Measurements from ENCODE around the gene ATRNL1.

The ATRNL1 gene

GRCh38 chr10:115660391-115660790 lies 567.2 kb downstream of the ATRNL1 start:
- Histone ChIP-seq H3K27me3 (replicated peaks; ENCODE audit: control insufficient read depth, insufficient read depth, low read length) (no peaks in the 10 kb centered on the region), H3K4me3 (replicated peaks; ENCODE audit: low read depth, low read length) (no peak overlapping the region), H3K36me3 (ENCODE audit: control insufficient read depth, insufficient read depth, low read length) (no peaks in the 10 kb centered on the region)
- no peak for DNase-seq (ENCODE audit: extremely low read depth, insufficient read length)
- no peak for TF ChIP-seq CTCF (IDR thresholded peaks at IDR 0.05; ENCODE audit: insufficient read depth, low read length, poor library complexity, severe bottlenecking)

- H3K4me3 ChIP-seq (replicated peaks; ENCODE audit: low read depth, low read length): no peak overlapping the region
- no peaks in the 10 kb centered on the region for H3K36me3 ChIP-seq (ENCODE audit: control insufficient read depth, insufficient read depth, low read length)
- no peak for TF ChIP-seq CTCF (IDR thresholded peaks at IDR 0.05; ENCODE audit: insufficient read depth, low read length, poor library complexity, severe bottlenecking)
- H3K27me3 ChIP-seq (replicated peaks; ENCODE audit: control insufficient read depth, insufficient read depth, low read length): no peaks in the 10 kb centered on the region
- DNase-seq (ENCODE audit: extremely low read depth, insufficient read length): no peak
Measured at GRCh38 chr10:115662422-115662821, 569.3 kb downstream of the ATRNL1 start.

- DNase-seq (ENCODE audit: extremely low read depth, insufficient read length): no peak
- H3K36me3 ChIP-seq (ENCODE audit: control insufficient read depth, insufficient read depth, low read length): no peaks in the 10 kb centered on the region
- TF ChIP-seq CTCF (IDR thresholded peaks at IDR 0.05; ENCODE audit: insufficient read depth, low read length, poor library complexity, severe bottlenecking): no peak
- no peaks in the 10 kb centered on the region for H3K27me3 ChIP-seq (replicated peaks; ENCODE audit: control insufficient read depth, insufficient read depth, low read length)
- H3K4me3 ChIP-seq (replicated peaks; ENCODE audit: low read depth, low read length): no peak overlapping the region
Measured at GRCh38 chr10:115665549-115665948, 572.4 kb downstream of the ATRNL1 start.

GRCh38 chr10:115674496-115674895 lies 581.3 kb downstream of the ATRNL1 start:
- H3K36me3 ChIP-seq (ENCODE audit: control insufficient read depth, insufficient read depth, low read length): no peaks in the 10 kb centered on the region
- no peak for TF ChIP-seq CTCF (IDR thresholded peaks at IDR 0.05; ENCODE audit: insufficient read depth, low read length, poor library complexity, severe bottlenecking)
- H3K27me3 ChIP-seq (replicated peaks; ENCODE audit: control insufficient read depth, insufficient read depth, low read length): no peaks in the 10 kb centered on the region
- DNase-seq (ENCODE audit: extremely low read depth, insufficient read length): no peak
- H3K4me3 ChIP-seq (replicated peaks; ENCODE audit: low read depth, low read length): no peak overlapping the region

GRCh38 chr10:115696747-115697146 lies 603.6 kb downstream of the ATRNL1 start:
- no peak overlapping the region for H3K4me3 ChIP-seq (replicated peaks; ENCODE audit: low read depth, low read length)
- no peak for DNase-seq (ENCODE audit: extremely low read depth, insufficient read length)
- TF ChIP-seq CTCF (IDR thresholded peaks at IDR 0.05; ENCODE audit: insufficient read depth, low read length, poor library complexity, severe bottlenecking): no peak

GRCh38 chr10:115706026-115706425 lies 612.9 kb downstream of the ATRNL1 start:
- no peak overlapping the region for H3K4me3 ChIP-seq (replicated peaks; ENCODE audit: low read depth, low read length)
- H3K27me3 ChIP-seq (replicated peaks; ENCODE audit: control insufficient read depth, insufficient read depth, low read length): no peaks in the 10 kb centered on the region
- no peak for DNase-seq (ENCODE audit: extremely low read depth, insufficient read length)
- TF ChIP-seq CTCF (IDR thresholded peaks at IDR 0.05; ENCODE audit: insufficient read depth, low read length, poor library complexity, severe bottlenecking): no peak
- H3K36me3 ChIP-seq (ENCODE audit: control insufficient read depth, insufficient read depth, low read length): no peaks in the 10 kb centered on the region

More at GRCh38 chr10:115696747-115697146, 603.6 kb downstream of the ATRNL1 start:
- H3K27me3 ChIP-seq (replicated peaks; ENCODE audit: control insufficient read depth, insufficient read depth, low read length): no peaks in the 10 kb centered on the region
- H3K36me3 ChIP-seq (ENCODE audit: control insufficient read depth, insufficient read depth, low read length): no peaks in the 10 kb centered on the region
